Putamen (tissue), 1 donor: Measurements from ENCODE around the gene IFITM10.

Experiments used
- DNase-seq: peaks from one replicate; pipeline ENCODE4 v3.0.0-alpha.2; 2016; ENCODE audit warnings: low spot score

IFITM10 gene

GRCh38 chr11:1762537-1763302 lies 12.3 kb upstream of the IFITM10 start:
- no peak for DNase-seq

DNA sequence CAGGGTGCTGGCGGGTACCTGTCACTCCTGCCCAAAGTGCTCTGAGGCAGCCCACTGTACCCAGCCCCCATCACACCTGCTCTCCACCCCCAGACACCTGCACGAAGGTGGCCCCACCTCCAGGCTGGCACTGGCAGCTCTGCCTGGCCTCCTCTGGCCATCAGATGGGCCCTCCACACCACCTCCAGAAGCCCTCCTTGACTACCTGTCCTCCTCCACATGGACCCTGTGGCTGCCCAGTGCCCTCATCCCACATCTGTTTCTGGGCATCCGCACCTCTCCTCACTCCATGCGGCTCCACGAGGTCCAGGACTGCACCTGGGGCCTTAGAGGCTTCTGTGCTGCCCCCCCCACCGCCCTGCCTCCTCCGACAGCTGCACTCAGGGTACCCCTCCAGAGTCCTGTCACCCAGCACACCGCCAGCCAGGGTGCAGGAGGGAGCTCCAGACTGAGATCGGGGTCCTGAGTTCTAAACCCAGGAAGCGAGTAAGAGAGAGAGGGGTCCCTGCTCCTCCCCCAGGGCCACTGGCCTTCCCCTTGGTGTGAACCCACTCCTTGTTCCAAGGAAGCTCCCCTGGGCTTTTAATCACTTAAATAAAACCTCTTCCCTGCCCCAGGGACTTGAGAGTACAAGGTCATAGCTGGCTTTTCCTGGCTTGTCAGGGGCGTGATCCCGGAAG lies 11.6 kb upstream of the IFITM10 start:
- DNase-seq = no peak

DNA sequence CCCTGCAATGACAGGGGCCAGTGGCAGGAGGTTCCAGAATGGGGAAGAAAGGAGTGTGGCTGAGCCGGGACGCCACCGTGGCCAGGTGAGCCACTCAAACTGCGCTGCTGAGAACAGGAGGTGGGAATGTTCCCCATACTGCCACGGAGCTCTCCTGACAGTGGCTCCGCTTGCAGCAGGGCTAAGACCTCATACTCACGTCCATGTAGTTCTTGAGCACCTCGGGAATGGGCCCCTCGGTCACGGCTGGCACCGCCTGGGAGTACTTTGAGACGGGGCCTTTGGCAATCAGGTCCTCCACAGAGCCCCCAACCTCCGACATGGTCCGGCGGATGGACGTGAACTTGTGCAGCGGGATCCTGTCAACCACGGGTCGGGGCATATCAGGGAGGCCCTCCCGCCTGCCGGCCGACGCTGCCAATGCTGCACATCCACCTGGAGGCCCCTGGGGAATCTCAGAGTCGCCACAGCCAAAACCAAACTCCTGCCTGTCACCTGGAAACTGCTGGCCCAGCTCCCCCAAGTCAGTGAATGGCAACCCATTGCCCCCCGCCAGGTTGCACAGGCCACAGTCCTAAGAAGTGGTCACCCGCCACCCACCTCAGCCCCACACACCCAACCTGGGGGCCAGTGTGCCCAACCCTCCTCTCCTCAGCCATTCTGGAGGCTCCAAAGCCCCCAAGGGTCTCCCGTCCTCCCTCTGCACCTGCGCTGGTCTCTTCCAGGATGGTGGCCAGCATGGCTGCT lies 10.9 kb upstream of the IFITM10 start:
- no peak for DNase-seq

DNA sequence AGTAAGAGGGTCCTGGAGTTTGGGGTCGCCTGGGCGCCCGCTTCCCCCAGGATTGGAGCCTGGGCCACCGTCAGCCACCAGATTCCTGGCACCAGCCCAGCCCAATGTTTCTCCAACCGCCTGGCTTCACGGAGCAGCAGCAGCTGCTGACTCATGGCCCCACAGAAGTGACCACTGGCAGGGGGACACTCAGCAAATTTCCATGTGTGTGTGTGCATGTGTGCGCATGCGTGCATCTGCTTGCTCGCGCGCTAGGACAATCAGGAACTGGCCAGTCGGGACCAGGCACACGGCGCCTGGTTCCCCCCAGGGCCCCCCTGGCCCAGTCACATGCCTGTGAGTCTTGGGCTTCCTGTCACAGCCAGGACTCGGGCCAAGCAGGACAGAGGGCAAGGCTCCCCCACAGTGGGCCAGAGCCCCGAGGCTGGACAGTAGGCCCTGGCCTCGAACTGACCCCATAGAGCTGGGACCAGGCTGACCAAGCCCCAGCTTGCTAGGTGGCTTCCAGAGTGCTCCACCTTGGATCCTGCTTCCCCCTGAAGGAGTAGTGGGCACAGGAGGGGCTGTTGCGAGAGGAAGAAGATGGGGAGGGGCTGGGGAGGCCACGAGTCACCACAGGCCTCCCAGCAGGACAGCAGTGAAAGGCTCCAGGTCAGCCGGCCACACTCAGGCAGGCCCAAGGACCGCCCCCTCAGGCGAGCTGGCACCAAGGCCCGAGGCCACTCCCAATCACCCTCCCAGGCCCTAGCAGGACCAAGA lies 10.1 kb upstream of the IFITM10 start:
- DNase-seq = peak; percentile 90

- DNase-seq = no peak
These were observed 9.4 kb upstream of the IFITM10 start for GRCh38 chr11:1759851-1760220.

DNA sequence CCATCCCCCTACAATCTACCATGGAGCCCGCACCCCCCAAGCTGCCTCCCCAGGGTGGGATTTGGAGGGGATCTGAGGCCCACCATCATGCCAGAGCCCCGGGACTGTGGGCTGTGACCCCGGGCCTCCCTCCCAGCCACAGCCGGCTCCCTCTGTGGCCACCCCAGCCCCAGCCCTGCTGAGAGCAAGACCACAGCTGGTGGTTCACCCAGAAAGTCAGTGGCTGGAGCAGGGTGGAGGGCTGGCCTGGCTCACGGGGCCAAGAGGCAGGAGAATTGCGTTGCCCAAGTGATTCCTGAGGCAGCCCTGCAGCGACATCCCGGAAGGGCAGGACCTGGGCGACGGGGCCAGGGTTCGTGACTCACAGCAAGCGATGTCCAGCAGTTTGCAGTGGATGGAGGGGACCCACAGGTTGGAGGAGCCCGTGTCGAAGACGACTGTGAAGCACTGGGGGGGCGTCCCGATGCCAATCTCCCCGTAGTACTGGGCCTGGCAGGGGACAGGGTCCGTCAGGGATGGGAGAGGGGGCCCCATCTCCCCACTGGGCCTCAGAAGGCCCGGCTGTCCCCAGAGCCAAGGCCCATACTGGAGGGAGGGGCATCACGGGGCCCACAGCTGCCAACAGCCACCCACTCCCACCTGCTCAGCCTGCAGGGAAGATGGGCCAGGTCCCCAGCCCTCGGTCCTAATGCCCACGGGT lies 8.9 kb upstream of the IFITM10 start:
- DNase-seq = no peak

- DNase-seq = no peak
These were observed 8.3 kb upstream of the IFITM10 start for GRCh38 chr11:1758611-1759150.

DNA sequence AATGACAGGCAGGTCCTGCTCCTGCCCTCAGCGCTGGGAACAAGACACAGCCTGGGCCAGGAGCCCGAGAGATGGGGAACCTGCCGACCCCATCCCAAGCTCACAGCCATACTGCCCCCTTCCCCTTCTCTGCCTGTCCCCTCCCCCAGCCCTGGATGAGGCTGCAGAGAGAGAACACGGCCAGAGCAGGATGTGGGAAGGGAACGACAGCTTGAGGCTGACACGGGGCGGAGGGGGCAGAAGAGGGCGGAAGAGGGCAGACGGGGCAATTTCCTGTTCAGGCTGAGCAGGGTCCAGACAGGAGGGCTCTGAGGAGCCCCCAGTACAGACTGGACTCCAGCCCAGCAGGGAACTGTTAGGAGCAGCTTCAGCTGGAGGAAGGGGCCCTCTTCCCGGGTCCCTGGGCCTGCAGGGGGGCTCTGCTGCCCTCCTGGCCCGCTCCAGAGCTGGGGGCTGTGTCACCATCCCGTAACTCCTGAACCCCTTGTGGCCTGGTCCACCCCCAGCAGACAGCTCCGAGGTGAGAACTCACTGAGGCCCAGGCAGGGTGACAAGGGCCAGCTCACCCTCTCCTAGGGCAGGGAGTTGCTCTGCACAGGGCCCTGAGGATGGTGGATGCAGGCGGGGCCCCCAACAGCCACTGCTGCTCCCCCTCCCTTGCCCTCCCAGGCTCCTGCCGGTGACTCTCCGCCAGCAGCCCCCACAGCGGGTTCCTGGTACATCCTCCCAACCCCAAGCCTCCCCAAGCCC lies 7.6 kb upstream of the IFITM10 start:
- DNase-seq = no peak

GRCh38 chr11:1756791-1757771 lies 6.7 kb upstream of the IFITM10 start:
- no peak for DNase-seq

DNA sequence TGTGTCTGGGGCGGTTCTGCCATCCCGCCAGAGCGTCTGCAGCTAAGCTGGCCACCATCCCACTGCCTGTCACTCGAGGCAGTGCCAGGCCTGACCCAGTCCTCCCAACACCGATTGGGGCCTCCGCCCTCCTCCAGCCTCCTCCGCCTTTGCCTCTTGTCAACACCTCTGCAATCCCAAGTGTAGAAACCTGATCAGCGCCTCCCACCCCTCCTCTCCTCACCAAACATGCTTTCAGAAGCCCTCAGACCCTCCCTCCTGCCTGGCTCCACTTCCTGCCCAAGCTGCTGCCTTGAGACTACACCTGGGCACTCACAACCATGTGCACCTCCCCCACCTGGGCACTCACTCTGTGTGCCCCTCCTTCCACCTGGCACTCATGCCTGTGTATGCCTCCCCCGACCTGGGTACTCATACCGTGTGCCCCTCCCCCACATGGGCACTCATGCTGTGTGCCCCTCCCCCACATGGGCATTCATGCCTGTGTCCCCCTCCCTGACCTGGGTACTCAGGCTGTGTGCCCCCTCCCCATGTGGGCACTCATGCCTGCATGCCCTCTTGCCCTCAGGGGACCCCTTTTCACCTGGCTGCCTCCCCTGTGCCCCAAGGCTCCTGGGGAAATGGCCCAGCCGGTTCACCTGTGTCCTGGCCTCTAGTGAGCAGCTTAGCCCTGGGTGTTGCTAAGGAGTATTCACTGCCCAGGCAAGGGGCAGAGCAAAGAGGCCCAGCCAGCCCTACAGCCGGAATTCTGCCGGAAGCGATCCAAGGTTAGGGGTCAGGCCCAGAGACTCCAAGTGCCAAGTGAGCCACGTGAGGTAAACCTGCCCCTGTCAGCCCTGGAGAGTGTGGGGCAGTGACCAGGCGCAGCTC lies 5.5 kb upstream of the IFITM10 start:
- DNase-seq = no peak

GRCh38 chr11:1755344-1755691 lies 4.9 kb upstream of the IFITM10 start:
- no peak for DNase-seq

DNA sequence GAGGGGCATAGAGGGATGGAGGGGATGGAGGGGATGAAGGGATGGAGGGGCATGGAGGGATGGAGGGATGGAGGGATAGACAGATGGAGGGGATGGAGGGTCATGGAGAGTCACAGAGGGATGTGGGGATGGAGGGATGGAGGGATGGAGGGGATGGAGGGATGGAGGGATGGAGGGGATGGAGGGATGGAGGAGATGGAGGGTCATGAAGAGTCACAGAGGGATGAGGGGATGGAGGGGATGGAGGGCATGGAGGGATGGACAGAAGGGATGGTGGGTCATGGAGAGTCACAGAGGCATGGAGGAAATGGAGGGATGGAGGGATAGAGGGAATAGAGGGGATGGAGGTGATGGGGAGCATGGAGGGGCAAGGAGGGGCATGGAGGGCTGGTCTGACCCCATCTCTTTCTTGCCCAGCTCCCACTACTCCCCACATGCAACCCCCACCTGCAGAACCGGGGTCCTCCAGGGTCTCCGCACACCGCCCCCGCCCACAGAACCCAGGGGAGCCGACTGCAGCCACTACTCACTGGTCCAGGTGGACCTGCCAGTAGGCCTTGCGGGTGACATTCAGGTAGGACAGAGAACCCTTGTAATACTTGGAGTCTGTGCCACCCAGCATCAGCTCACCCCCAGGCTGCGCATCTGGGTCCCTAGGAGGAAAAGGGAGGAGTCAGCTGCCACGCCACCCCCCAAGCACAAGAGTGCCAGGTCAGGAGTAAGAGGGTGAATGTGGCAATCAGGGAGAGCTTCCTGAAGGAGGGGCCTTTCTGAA lies 4.2 kb upstream of the IFITM10 start:
- DNase-seq = no peak

DNA sequence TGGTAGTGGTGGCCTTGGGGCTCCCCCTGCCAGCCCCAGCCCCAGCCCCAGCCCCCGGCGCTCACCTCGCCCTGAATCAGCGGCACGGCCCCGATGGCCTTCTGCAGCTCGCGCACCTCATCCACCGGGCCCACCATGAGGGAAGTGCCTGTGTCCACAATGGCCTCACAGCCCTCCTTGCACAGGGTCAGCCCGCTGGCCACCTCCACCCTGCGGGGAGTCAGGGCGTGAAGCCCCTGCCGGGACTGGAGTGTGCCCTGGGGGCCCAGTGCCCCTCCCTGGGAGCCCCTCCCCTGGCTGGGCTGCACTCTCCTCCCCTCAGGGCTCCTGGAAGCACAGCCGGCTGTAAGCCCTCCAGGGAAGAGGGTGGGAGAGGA lies 3.5 kb upstream of the IFITM10 start:
- DNase-seq = no peak

GRCh38 chr11:1753229-1753928 lies 3.0 kb upstream of the IFITM10 start:
- DNase-seq = no peak

DNA sequence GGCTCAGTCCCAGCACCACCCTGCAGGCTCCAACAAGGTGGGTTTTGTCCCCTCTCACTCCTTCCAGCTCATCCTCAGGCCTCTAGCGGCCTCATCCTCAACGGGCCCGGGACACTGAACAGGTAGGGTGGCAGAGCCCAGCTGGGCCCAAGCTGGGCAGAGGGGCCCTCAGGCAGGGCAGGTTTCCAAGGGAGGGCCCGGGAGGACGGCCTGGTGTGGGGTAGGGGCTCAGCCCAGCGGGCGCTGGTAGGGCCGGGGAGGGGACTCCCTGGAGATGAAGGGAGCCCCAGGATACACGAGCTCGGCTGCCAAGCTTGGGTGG lies 2.5 kb upstream of the IFITM10 start:
- DNase-seq = no peak

DNA sequence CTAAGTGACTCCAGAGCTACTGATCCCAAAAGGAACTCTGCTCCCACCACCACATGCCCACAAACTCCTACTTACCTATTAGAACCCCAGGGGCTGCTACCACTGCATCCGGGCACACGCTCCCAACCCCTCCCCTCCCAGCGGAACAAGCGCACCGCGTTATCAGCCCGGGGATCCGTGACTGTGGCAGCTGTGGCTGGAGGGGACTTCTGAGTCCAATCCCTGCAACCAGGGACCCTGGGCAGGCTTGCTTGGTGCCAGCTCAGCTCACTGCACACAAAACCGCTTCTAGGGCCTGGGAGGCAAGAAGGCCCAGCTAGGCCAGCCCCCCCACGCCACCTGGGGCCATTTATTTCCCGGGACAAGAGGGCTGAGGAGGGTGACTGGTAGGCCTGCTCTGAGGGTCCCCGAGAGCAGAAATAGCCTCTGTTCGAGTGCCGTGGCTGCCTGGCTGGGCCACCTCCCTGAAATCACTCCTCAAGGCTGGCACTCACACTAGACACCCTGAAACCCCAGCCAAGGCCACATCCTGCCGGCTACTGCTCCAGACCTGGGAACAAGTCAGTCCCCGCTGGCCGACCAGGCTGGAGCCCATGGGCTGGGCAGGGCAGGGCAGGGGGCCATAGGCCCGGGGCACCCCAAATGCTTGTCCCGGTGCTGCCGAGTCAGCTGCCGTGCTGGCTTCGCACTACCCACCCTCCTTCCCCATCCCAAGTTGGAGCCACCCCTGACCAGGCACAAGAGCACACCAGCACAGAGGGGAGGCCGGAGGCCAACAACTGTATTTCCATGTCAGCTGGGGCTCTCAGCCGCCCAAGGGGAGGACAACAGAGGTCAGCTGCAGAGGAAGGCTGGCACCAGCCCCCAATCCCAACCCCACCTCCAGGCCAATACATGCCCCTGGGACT lies 1.9 kb upstream of the IFITM10 start:
- DNase-seq = no peak
